Measurements from ENCODE around the gene PTPN21. TPM values are rescaled to one million over a fixed set of nuclear protein-coding genes. Genes with fewer than 3 reads are reported as not detected.

Gene PTPN21
- total RNA-seq, 1 donor from 2014 or later = 63.0 TPM

GRCh38 chr14:88481794-88482193 is 73.0 kb downstream of the PTPN21 start:
- Mint-ChIP-seq H3K27ac (ENCODE audit: unreplicated experiment) (no peak overlapping the region), H3K36me3 (ENCODE audit: unreplicated experiment) (peaks cover 13% of the 10 kb centered on the region), H3K4me3 (ENCODE audit: unreplicated experiment) (no peak overlapping the region), H3K9me3 (ENCODE audit: unreplicated experiment) (peaks cover 10% of the 10 kb centered on the region), H3K27me3 (ENCODE audit: unreplicated experiment) (peaks cover 5% of the 10 kb centered on the region), H3K4me1 (ENCODE audit: low read depth, unreplicated experiment) (no peaks in the 10 kb centered on the region)
- no peak for DNase-seq
- TF ChIP-seq CTCF (IDR thresholded peaks at IDR 0.05; ENCODE audit: partially characterized antibody, unreplicated experiment) = no peak

GRCh38 chr14:88481059-88481458 is 73.7 kb downstream of the PTPN21 start:
- peaks cover 10% of the 10 kb centered on the region for H3K9me3 Mint-ChIP-seq (ENCODE audit: unreplicated experiment)
- H3K27ac Mint-ChIP-seq (ENCODE audit: unreplicated experiment) = no peak overlapping the region
- TF ChIP-seq CTCF (IDR thresholded peaks at IDR 0.05; ENCODE audit: partially characterized antibody, unreplicated experiment) = no peak
- DNase-seq = no peak
- no peak overlapping the region for H3K4me3 Mint-ChIP-seq (ENCODE audit: unreplicated experiment)
- H3K27me3 Mint-ChIP-seq (ENCODE audit: unreplicated experiment) = peaks cover 5% of the 10 kb centered on the region
- no peaks in the 10 kb centered on the region for H3K4me1 Mint-ChIP-seq (ENCODE audit: low read depth, unreplicated experiment)
- peaks cover 13% of the 10 kb centered on the region for H3K36me3 Mint-ChIP-seq (ENCODE audit: unreplicated experiment)

DNA sequence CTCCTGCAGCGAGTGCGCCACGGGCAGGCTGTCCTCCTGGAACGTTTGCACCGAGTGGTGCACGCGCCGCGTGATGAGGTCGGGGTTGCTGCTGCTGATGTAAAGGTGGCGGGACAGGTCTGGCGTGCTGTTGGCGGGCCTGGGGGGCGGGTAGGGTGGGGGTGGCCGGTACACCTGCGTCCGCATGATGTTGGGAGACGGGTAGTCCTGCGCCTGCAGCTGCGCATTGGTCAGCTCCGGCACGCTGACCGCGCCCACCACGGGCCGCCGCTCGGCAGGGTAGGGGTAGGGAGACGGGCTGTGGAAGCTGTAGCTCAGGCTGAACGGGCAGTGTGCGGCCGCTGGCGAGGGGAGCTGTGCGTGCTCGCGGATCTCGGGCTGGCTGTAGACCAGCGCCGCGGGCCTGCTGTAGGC is 75.2 kb downstream of the PTPN21 start:
- no peak for DNase-seq
- H3K36me3 Mint-ChIP-seq (ENCODE audit: unreplicated experiment) = peaks cover 13% of the 10 kb centered on the region
- H3K27me3 Mint-ChIP-seq (ENCODE audit: unreplicated experiment) = peaks cover 5% of the 10 kb centered on the region
- no peak overlapping the region for H3K4me3 Mint-ChIP-seq (ENCODE audit: unreplicated experiment)
- TF ChIP-seq CTCF (IDR thresholded peaks at IDR 0.05; ENCODE audit: partially characterized antibody, unreplicated experiment) = no peak
- no peak overlapping the region for H3K27ac Mint-ChIP-seq (ENCODE audit: unreplicated experiment)
- H3K4me1 Mint-ChIP-seq (ENCODE audit: low read depth, unreplicated experiment) = no peaks in the 10 kb centered on the region
- peaks cover 10% of the 10 kb centered on the region for H3K9me3 Mint-ChIP-seq (ENCODE audit: unreplicated experiment)

GRCh38 chr14:88478931-88479330 is 75.9 kb downstream of the PTPN21 start:
- TF ChIP-seq CTCF (IDR thresholded peaks at IDR 0.05; ENCODE audit: partially characterized antibody, unreplicated experiment) = no peak
- Mint-ChIP-seq H3K9me3 (ENCODE audit: unreplicated experiment) (peaks cover 10% of the 10 kb centered on the region), H3K4me1 (ENCODE audit: low read depth, unreplicated experiment) (no peaks in the 10 kb centered on the region), H3K36me3 (ENCODE audit: unreplicated experiment) (peaks cover 13% of the 10 kb centered on the region), H3K27me3 (ENCODE audit: unreplicated experiment) (peaks cover 5% of the 10 kb centered on the region), H3K4me3 (ENCODE audit: unreplicated experiment) (no peak overlapping the region), H3K27ac (ENCODE audit: unreplicated experiment) (no peak overlapping the region)
- no peak for DNase-seq

DNA sequence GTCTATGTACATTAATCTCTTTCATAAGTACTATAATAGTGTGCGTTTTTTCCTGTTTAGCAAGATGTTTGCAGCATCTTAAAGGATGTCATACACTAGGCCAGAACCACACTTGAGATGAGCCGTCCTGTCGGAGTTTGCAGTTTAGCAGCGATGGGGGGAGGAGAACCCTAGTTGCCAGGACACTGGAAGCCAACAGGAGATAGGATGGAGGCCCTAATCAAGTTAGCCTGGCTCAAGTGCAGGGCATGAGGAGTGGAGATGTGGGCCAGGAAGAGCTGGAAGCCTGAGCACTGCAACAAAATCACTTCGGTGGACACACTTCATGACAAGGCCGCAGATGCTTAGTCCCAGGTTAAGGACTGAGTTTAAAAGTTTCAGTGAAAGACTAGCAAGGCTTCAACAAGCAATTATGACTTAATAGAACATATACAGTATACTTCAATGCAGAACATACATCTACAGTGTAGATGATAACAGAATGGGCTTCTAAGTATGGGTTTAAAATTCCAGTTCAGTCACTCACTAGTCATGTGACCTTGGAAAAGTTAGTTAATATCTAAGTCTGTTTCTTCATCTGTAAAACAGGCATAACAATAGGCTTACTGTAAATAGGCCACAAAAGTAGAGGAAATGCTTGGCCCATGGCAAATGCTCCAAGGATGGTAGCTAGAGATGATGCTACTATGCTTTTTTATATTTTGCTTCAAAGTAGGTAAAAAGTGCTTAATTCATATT is 77.1 kb downstream of the PTPN21 start:
- no peak overlapping the region for H3K4me3 Mint-ChIP-seq (ENCODE audit: unreplicated experiment)
- no peak for DNase-seq
- no peak overlapping the region for H3K27ac Mint-ChIP-seq (ENCODE audit: unreplicated experiment)
- TF ChIP-seq CTCF (IDR thresholded peaks at IDR 0.05; ENCODE audit: partially characterized antibody, unreplicated experiment) = no peak
- H3K9me3 Mint-ChIP-seq (ENCODE audit: unreplicated experiment) = peaks cover 10% of the 10 kb centered on the region
- H3K27me3 Mint-ChIP-seq (ENCODE audit: unreplicated experiment) = peaks cover 5% of the 10 kb centered on the region
- no peaks in the 10 kb centered on the region for H3K4me1 Mint-ChIP-seq (ENCODE audit: low read depth, unreplicated experiment)
- H3K36me3 Mint-ChIP-seq (ENCODE audit: unreplicated experiment) = peaks cover 13% of the 10 kb centered on the region
